Esophagus squamous epithelium (tissue), 4 donors: ENCODE data around the gene SLC25A43.
"Not testable (repeated sequence)": the region's sequence is repeated elsewhere in the genome, so short reads cannot be mapped to it uniquely, and the experiment has no call there.

ENCODE experiments used
- POLR2A ChIP-seq, 4 donors: fragments of 450-650 bp; IDR thresholded peaks; one replicate each; pipeline ENCODE4 v1.6.1; 2017; ENCODE audit warnings: antibody characterized with exemption in 4 of 4, mild to moderate bottlenecking in 4 of 4, moderate library complexity in 3 of 4
- TF ChIP-seq, protein P1 (sequence below), 6 experiments: fragments of 450-650 bp in 4 of 6; fragments of 200-600 bp in 2 of 6; sonication (generic) in 2 of 6; IDR thresholded peaks; one replicate each; pipeline ENCODE4 v1.5.1; 2016 to 2019; ENCODE audit warnings: antibody characterized with exemption in 6 of 6, mild to moderate bottlenecking in 4 of 6, moderate library complexity in 4 of 6

DNA sequence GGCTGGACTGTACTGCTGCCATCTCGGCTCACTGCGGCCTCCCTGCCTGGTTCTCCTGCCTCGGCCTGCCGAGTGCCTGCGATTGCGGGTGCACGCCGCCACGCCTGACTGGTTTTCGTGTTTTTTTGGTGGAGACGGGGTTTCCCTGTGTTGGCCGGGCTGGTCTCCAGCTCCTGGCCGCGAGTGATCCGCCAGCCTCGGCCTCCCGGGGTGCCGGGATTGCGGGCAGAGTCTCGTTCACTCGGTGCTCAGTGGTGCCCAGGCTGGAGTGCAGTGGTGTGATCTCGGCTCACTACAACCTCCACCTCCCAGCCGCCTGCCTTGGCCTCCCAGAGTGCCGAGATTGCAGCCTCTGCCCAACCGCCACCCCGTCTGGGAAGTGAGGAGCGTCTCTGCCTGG, 37.7 kb upstream of the SLC25A43 start:
- TF ChIP-seq, protein P1, sequence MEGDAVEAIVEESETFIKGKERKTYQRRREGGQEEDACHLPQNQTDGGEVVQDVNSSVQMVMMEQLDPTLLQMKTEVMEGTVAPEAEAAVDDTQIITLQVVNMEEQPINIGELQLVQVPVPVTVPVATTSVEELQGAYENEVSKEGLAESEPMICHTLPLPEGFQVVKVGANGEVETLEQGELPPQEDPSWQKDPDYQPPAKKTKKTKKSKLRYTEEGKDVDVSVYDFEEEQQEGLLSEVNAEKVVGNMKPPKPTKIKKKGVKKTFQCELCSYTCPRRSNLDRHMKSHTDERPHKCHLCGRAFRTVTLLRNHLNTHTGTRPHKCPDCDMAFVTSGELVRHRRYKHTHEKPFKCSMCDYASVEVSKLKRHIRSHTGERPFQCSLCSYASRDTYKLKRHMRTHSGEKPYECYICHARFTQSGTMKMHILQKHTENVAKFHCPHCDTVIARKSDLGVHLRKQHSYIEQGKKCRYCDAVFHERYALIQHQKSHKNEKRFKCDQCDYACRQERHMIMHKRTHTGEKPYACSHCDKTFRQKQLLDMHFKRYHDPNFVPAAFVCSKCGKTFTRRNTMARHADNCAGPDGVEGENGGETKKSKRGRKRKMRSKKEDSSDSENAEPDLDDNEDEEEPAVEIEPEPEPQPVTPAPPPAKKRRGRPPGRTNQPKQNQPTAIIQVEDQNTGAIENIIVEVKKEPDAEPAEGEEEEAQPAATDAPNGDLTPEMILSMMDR (IDR thresholded peaks at IDR 0.05), result not testable (repeated sequence)
- not testable (repeated sequence) for TF ChIP-seq POLR2A (IDR thresholded peaks at IDR 0.05)
